ENCODE measurements around the gene PLAAT4.

The PLAAT4 gene

GRCh38 chr11:63536669-63537292, at the start of gene PLAAT4:
PLAAT4 (plus strand) TSS chr11:63536808; CDS start chr11:63536869, 61 bp downstream.
- peak; percentile 86 for DNase-seq (ENCODE audit: low spot score)

GRCh38 chr11:63488789-63489188, 47.8 kb upstream of the PLAAT4 start:
- no peak for DNase-seq (ENCODE audit: low spot score)

GRCh38 chr11:63489879-63490278, 46.7 kb upstream of the PLAAT4 start:
- DNase-seq (ENCODE audit: low spot score), result peak; percentile 71

- no peak for DNase-seq (ENCODE audit: low spot score)
Observed at GRCh38 chr11:63490551-63491239, 45.9 kb upstream of the PLAAT4 start, which contains the start of gene PLAAT5. PLAAT5 (minus strand) TSS chr11:63491167; CDS start chr11:63491034, 133 bp downstream.

- no peak for DNase-seq (ENCODE audit: low spot score)
Observed at GRCh38 chr11:63491240-63491587, 45.4 kb upstream of the PLAAT4 start.

- DNase-seq (ENCODE audit: low spot score), result no peak
Observed at GRCh38 chr11:63491636-63492372, 44.8 kb upstream of the PLAAT4 start.

GRCh38 chr11:63492441-63492840, 44.2 kb upstream of the PLAAT4 start:
- DNase-seq (ENCODE audit: low spot score), result no peak

- DNase-seq (ENCODE audit: low spot score), result no peak
Observed at GRCh38 chr11:63493127-63493526, 43.5 kb upstream of the PLAAT4 start.

GRCh38 chr11:63494975-63495374, 41.6 kb upstream of the PLAAT4 start:
- DNase-seq (ENCODE audit: low spot score), result no peak

GRCh38 chr11:63499874-63500273, 36.7 kb upstream of the PLAAT4 start:
- no peak for DNase-seq (ENCODE audit: low spot score)

GRCh38 chr11:63501236-63501635, 35.4 kb upstream of the PLAAT4 start:
- DNase-seq (ENCODE audit: low spot score), result no peak

GRCh38 chr11:63502252-63502820, 34.3 kb upstream of the PLAAT4 start:
- no peak for DNase-seq (ENCODE audit: low spot score)

- DNase-seq (ENCODE audit: low spot score), result no peak
Observed at GRCh38 chr11:63503492-63503891, 33.1 kb upstream of the PLAAT4 start.

GRCh38 chr11:63504054-63504453, 32.6 kb upstream of the PLAAT4 start:
- no peak for DNase-seq (ENCODE audit: low spot score)

GRCh38 chr11:63504933-63505586, 31.5 kb upstream of the PLAAT4 start:
- no peak for DNase-seq (ENCODE audit: low spot score)

GRCh38 chr11:63505857-63506528, 30.6 kb upstream of the PLAAT4 start, which contains the start of gene LGALS12:
LGALS12 (plus strand) TSS chr11:63506084; CDS start chr11:63506459, 375 bp downstream.
- DNase-seq (ENCODE audit: low spot score), result no peak

GRCh38 chr11:63506876-63507275, 29.7 kb upstream of the PLAAT4 start:
- no peak for DNase-seq (ENCODE audit: low spot score)

- DNase-seq (ENCODE audit: low spot score), result no peak
Observed at GRCh38 chr11:63507511-63507910, 29.1 kb upstream of the PLAAT4 start.

GRCh38 chr11:63508009-63508408, 28.6 kb upstream of the PLAAT4 start:
- peak; percentile 94 for DNase-seq (ENCODE audit: low spot score)

GRCh38 chr11:63508745-63509144, 27.9 kb upstream of the PLAAT4 start:
- DNase-seq (ENCODE audit: low spot score), result no peak

- peak; percentile 92 for DNase-seq (ENCODE audit: low spot score)
Observed at GRCh38 chr11:63510360-63511047, 26.1 kb upstream of the PLAAT4 start.

All from pons (tissue), 1 donor.